ENCODE measurements around the gene VAMP4.
"Not testable (repeated sequence)": the region's sequence is repeated elsewhere in the genome, so short reads cannot be mapped to it uniquely, and the experiment has no call there.

Gene VAMP4

GRCh38 chr1:171715813-171716251, 26.0 kb downstream of the VAMP4 start:
- peaks cover 0 to 26% (median 3%) of the 10 kb centered on the region in 4 donors for H3K4me1 ChIP-seq
- intact Hi-C loops (cut with DNase I; ENCODE audit: low total_unique reads) = loop anchor here (5.0 kb wide), 1 partner anchor 74 kb away; no protein-coding TSS in a partner anchor
- peak; percentile 53 to 69 for TF ChIP-seq CTCF (IDR thresholded peaks at IDR 0.05)
- peak overlapping the region; percentile 34 to 35 for H3K27ac ChIP-seq
- H3K4me3 ChIP-seq = no peak overlapping the region
- no peak for DNase-seq
- H3K27me3 ChIP-seq = no peaks in the 10 kb centered on the region
- H3K9me3 ChIP-seq = no peaks in the 10 kb centered on the region
- H3K36me3 ChIP-seq = peaks cover 0 to 11% (median 3%) of the 10 kb centered on the region in 3 donors

- no peak overlapping the region for H3K4me3 ChIP-seq
- intact Hi-C loops (cut with DNase I; ENCODE audit: low total_unique reads) = no loop called here
- DNase-seq = no peak
- H3K27me3 ChIP-seq = no peaks in the 10 kb centered on the region
- no peak overlapping the region for H3K27ac ChIP-seq
- H3K9me3 ChIP-seq = no peaks in the 10 kb centered on the region
- no peak for TF ChIP-seq CTCF (IDR thresholded peaks at IDR 0.05)
- H3K36me3 ChIP-seq = peaks cover 17 to 20% (median 20%) of the 10 kb centered on the region in 3 donors
- peaks cover 0 to 16% (median 3%) of the 10 kb centered on the region in 4 donors for H3K4me1 ChIP-seq
These were observed 29.5 kb downstream of the VAMP4 start for GRCh38 chr1:171712341-171712740.

GRCh38 chr1:171711643-171712042, 30.2 kb downstream of the VAMP4 start:
- TF ChIP-seq CTCF (IDR thresholded peaks at IDR 0.05) = no peak
- no peaks in the 10 kb centered on the region for H3K9me3 ChIP-seq
- intact Hi-C loops (cut with DNase I; ENCODE audit: low total_unique reads) = no loop called here

GRCh38 chr1:171707583-171707982, 34.3 kb downstream of the VAMP4 start:
- Histone ChIP-seq H3K36me3 (peaks cover 18 to 29% (median 19%) of the 10 kb centered on the region in 3 donors), H3K27me3 (no peaks in the 10 kb centered on the region), H3K4me3 (no peak overlapping the region), H3K27ac (no peak overlapping the region), H3K9me3 (no peaks in the 10 kb centered on the region), H3K4me1 (peaks cover 0 to 31% (median 7%) of the 10 kb centered on the region in 4 donors)
- intact Hi-C loops (cut with DNase I; ENCODE audit: low total_unique reads) = no loop called here
- no peak for DNase-seq
- no peak for TF ChIP-seq CTCF (IDR thresholded peaks at IDR 0.05)

More at GRCh38 chr1:171711643-171712042, 30.2 kb downstream of the VAMP4 start:
- H3K36me3 ChIP-seq = peaks cover 20 to 22% (median 22%) of the 10 kb centered on the region in 3 donors
- no peaks in the 10 kb centered on the region for H3K27me3 ChIP-seq
- no peak for DNase-seq
- no peak overlapping the region for H3K4me3 ChIP-seq
- peaks cover 0 to 22% (median 3%) of the 10 kb centered on the region in 4 donors for H3K4me1 ChIP-seq
- H3K27ac ChIP-seq = no peak overlapping the region

GRCh38 chr1:171702598-171702997, 39.3 kb downstream of the VAMP4 start:
- no peaks in the 10 kb centered on the region for H3K9me3 ChIP-seq
- H3K4me1 ChIP-seq = peaks cover 0 to 28% (median 7%) of the 10 kb centered on the region in 4 donors
- no peak for DNase-seq
- no peak overlapping the region for H3K27ac ChIP-seq
- no peak for TF ChIP-seq CTCF (IDR thresholded peaks at IDR 0.05)
- peaks cover 22 to 24% (median 23%) of the 10 kb centered on the region in 3 donors for H3K36me3 ChIP-seq
- H3K27me3 ChIP-seq = no peaks in the 10 kb centered on the region
- intact Hi-C loops (cut with DNase I; ENCODE audit: low total_unique reads) = no loop called here
- H3K4me3 ChIP-seq = no peak overlapping the region

GRCh38 chr1:171699531-171699930, 42.3 kb downstream of the VAMP4 start:
- DNase-seq = no peak

GRCh38 chr1:171695772-171696171, 46.1 kb downstream of the VAMP4 start:
- H3K9me3 ChIP-seq; intact Hi-C loops (cut with DNase I; ENCODE audit: low total_unique reads); H3K27ac ChIP-seq; H3K4me3 ChIP-seq; H3K27me3 ChIP-seq; DNase-seq; H3K4me1 ChIP-seq: not testable (repeated sequence)
- H3K36me3 ChIP-seq = peaks cover 10 to 16% (median 15%) of the 10 kb centered on the region in 3 donors

More at GRCh38 chr1:171699531-171699930, 42.3 kb downstream of the VAMP4 start:
- Histone ChIP-seq H3K4me3 (no peak overlapping the region), H3K36me3 (peaks cover 16 to 25% (median 24%) of the 10 kb centered on the region in 3 donors), H3K4me1 (no peaks in the 10 kb centered on the region), H3K9me3 (no peaks in the 10 kb centered on the region), H3K27me3 (no peaks in the 10 kb centered on the region), H3K27ac (no peak overlapping the region)
- no peak for TF ChIP-seq CTCF (IDR thresholded peaks at IDR 0.05)
- intact Hi-C loops (cut with DNase I; ENCODE audit: low total_unique reads) = no loop called here

GRCh38 chr1:171693541-171693940, 48.3 kb downstream of the VAMP4 start:
- H3K9me3 ChIP-seq; intact Hi-C loops (cut with DNase I; ENCODE audit: low total_unique reads); H3K4me1 ChIP-seq; H3K27ac ChIP-seq; H3K4me3 ChIP-seq; DNase-seq; H3K36me3 ChIP-seq; H3K27me3 ChIP-seq: not testable (repeated sequence)

All from tibial artery (tissue), 4 donors.